T follicular helper cell (primary cell): ENCODE measurements around the gene APOBR.
"Not testable (repeated sequence)": the region's sequence is repeated elsewhere in the genome, so short reads cannot be mapped to it uniquely, and the experiment has no call there.

Experiments used
- DNase-seq: peaks from one replicate; pipeline ENCODE4 v3.0.0-alpha.2; 2020; ENCODE audit warnings: low read depth

APOBR gene

DNA sequence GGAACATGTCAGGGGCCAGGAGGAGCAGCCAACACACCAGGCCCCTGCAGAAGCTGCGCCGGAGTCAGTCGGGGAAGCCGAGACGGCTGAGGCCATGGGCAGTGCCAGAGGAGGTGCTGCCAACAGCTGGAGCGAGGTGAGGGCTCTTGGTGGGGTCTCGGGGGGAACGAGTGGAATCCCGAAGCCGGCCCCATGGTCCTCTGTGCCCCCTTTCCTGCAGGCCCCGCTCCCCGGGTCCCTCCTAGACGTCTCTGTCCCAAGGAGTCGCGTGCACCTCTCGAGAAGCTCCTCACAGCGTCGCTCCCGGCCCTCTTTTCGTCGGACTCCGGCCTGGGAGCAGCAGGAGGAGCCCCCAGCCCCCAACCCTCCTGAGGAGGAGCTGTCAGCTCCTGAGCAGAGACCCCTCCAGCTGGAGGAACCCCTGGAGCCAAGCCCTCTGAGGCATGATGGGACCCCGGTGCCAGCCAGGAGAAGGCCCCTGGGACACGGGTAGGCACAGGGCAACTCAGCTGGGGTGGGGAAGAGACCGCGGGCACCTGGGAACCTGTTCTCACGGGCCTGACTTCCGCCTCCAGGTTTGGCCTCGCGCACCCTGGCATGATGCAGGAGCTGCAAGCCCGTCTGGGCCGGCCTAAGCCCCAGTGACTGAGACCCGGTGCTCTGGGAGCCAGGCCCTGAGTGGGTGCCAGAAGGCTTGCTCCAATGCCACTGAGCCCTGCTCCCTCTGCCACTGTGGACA, 3.6 kb downstream of the APOBR start:
- no peak for DNase-seq

DNA sequence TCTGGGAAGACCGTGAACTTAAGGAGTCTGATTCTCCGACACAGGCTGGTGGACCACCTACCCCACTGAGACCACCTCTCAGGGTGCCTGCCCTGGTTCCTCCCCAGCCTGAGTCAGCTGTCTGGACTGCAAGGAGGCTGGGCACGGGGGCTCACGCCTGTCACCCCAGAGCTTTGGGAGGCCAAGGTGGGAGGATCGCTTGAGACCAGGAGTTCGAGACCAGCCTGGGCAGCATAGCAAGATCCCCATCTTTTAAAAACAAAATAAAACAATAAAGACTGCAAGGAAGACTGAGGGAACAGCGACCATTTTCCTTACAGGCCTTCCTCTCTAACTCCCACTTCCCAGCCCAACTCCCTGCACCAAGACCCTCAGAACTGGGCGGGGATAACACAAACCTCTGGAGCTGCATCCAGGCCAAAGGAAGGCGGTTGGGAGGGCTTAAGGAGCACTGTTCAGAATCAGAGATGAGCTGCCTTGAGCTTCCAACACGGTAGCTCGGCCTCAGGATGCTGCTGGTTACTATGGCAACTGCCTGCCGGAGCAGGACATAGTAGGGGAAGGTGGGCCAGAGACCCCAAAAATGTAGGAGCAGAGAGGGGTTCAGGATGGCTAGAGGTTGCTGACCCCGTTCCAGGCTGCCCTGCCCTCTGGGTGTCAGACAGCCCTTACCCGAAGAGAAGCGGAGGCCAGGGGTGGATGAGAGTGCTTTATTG, 4.4 kb downstream of the APOBR start:
- DNase-seq, result no peak

DNA sequence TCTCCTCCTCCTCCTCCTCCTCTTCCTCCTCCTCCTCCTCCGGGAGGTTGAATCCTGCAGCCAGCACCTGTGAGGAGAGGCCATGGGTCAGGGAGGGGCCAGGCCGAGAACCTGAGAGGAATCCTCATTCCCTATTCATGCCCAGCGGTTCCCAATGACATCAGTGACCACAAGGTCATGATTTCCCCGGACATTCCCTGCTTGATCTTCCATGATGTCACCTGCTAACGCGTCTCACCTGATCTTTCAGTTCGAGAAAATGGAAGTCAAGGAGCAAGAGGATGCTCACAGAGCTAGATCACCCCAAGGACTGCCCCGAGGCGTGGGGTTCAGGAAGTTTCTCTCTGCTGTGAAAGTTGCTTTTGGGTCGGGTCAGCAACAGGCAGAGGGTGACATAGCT, 5.4 kb downstream of the APOBR start:
- no peak for DNase-seq

DNA sequence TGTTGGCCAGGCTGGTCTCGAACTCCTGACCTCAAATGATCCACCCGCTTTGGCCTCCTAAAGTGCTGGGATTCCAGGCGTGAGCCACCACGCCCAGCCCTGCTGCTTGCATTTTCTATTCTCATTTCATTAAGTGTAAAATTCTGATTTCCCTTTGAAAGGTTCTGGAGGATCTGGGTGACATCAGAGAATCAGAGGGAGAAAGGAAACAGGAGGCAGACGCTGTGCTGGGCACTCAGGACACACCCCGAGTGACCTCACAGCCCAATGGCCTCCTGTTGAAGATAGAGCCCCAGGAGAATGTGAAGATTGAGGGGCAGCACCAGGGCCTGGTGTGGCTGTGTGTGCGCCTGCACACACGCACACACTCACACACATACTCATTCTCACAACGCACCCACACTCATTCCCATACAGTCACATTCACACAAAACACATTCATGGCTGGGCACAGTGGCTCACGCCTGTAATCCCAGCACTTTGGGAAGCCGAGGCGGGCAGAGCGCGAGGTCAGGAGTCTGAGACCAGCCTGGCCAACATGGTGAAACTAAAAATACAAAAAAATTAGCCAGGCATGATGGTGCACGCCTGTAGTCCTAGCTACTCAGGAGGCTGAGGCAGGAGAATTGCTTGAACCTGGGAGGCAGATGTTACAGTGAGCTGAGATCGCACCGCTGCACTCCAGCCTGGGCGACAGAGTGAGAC, 6.2 kb downstream of the APOBR start:
- DNase-seq, result not testable (repeated sequence)

DNA sequence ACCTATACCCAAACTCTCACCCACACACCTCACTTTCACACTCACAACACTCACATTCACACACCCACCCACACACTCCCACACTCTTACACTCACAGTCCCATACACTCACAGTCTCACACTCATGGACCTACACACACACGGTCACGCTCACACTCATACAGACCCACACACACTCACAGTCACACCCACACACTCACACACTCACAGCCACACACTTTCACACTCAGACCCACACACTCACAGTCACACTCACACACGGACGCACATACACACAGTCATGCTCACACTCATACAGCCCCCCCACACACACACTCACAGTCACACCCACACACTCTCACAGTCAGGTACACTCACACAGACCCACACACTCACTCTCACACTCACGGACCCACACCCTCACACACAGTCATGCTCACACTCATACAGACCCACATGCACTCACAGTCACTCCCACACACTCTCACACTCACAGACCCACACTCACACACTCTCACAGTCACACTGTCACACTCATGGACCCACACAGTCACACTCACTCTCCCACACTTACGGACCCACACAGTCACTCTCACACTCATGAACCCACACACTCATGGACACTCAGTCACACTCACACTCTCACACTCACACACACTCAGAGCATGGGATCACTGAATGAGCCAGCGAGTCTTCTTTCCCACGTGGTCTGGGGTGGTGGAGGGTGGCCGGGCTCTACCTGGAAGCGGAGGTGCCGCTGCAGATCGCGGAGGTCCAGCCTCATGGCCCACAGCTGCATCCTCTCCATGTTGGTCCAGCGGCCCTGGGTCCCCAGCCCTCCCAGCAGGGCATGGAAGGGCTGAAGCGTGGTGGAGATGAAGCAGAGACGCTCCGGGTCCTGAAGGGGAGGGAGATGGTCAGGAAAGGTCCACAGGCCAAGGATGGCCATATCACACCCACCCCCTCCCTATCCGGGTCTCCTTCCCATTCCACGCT, 7.1 kb downstream of the APOBR start:
- DNase-seq, result no peak

DNA sequence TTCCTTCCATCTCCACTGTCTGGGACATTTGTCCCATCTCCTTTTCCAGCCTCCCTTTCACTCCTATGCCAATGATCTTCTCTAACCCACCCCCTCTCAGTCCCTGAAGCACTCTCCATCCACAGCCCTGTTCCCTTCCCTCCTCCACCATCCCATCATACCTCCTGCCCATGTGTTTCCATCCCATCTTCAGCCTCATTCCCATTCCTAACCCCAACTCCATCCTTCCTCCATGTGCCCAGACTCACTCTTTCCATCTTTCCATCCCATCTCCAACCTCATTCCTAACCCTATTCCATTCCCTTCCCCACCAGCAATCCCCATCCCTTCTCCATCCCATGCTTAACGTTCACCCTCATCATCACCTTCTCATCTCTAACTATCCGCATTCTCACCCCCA, 7.8 kb downstream of the APOBR start:
- DNase-seq, result no peak

DNA sequence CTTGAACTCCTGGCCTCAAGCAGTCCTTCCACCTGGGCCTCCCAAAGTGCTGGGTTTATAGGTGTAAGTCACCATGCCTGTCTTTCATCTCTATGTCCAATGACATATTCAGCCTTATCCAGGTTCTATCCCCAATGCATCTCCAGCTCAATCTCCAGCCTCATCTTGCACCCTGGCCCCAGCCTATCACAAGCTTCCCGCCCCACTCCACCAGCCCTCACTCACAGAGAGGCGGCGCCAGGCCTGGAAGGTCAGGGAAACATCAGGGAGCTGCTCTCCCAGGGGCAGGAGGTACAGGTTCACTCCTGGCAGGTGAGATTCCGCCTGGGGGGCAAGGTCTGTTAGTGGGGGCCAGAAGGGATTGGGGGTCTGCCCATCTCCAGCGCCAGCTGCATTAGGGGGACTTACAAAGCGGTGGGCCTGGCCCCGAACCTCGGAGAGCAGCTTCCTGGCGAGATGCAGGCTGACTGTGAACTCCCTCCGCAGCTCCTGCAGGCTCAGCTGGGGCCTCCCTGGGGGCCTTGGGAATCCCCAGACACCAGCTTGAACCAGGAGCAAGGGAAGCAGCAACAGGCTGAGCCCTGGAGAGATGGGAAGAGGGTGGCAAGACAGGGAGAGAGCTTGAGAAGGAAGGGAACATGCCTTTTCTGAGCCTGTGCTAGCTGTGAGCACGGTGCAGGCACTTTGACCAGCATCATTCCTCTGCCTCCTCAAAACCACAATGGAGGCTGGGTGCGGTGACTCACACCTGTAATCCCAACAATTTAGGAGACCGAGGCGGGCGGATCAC, 9.2 kb downstream of the APOBR start:
- DNase-seq, result no peak

DNA sequence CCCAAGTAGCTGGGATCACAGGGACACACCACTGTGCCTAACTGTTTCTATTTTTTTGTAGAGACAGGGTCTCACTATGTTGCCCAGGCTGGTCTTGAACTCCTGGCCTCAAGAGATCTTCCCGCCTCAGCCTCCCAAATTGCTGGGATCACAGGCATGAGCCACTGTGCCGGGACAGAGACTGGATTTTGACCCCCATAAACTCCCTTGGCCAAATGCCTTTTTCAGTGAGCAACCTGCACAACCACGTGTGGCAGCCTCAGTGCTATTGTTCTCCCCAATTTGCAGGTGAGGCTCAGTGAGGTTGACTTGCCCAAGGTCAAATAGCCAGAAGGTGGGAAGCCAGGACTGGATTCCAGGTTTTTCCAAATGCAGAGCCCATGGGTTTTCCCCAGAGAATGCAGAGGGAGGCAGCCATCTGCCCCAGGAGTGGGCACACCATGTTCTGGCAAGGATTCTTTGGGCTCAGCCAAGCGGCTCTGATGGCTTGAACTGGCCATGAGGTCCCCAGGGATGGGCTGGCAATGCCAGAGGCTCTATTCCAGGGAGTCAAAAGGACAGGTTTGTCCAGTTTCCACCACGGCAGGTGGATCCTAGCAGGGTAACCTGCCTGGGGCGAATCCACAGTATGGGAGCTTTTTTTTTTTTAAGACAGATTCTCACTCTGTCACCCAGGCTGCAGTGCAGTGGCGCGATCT, 10.4 kb downstream of the APOBR start:
- DNase-seq, result no peak

DNA sequence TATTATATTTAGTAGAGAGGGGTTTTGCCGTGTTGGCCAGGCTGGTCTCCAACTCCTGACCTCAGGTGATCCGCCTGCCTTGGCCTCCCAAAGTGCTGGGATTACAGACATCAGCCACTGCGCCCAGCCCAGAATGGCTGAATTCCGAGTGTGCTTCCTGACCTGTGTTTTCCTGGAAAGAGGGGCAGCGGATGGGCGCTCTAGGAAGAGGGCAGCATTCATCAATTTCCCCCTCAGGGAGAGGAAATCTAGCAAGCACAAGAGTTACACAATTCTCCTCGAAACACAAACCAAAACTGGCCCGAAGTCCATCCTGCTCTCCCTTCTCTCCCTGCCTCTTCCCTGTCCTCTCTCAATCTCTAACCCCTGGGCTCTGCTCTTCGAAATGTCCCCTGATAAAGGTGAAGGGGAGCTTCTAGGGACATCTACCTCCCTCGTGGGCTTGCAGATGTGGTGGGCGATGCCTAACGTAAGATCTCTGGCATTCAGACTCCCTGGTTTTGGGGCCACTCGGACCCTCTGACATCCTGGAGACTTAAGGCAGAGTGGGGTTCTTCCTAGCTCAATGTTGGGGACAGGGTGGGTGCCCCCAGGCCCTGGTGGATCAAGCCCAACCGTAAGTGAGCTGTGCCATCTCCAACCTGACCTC, 11.2 kb downstream of the APOBR start:
- DNase-seq, result no peak

DNA sequence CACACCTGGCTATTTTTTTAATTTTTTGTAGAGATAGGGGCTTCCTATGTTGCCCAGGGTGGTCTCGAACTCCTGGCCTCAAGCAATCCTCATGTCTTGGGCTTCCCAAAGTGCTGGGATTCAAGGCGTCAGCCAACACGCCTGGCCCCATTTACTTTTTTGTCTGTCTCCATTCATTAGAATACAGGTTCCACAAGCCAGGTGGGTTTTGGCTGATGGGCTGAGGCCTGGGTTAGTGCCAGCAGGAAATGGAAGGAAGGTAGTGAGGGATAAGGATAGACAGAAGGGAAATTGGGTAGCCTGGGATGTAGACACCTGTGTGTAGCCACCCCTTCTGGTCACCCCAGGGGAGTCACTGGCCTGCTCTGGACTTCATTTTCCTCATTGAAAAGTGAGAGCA, 16.6 kb downstream of the APOBR start:
- DNase-seq, result no peak

DNA sequence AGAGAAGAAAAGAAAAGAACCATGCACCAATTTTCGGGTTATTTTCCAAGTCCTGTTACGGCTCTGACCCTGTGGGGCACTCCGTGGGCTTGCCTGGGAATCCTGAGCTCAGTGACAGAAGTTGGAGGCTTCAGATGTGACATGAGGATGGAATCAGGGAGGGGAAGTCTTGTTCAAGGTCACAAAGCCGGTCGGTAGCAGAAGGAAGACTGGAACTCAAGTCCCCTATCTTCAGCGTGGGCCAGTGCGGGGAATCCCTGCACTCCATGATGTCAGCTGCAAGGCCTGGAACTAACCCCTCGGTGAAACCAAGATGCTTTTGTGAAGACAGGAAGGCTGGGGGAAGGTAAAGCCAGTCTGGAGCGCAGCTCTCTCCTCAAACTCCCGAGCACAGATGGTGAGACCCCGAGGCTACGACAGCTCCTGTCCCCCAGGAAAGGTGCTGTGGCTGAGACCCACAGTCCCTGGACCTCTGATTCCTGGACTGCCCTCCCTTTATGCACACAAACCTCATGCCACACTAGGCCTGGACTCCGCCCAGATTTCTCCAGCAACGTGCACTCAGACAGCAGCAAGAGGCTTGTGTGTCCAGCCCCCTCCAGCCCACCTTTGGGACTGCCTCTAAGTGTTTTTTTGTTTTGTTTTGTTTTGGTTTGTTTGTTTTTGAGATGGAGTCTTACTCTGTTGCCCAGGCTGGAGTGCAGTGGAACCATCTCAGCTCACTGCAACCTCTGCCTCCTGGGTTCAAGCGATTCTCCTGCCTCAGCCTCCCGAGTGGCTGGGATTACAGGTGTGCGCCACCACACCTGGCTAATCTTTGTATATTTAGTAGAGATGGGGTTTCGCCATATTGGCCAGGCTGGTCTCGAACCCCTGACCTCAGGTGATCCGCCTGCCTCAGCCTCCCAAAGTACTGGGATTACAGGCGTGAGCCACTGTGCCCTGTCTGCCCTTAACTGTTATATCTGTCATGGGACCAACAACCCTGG, 17.7 kb downstream of the APOBR start:
- DNase-seq, result no peak

DNA sequence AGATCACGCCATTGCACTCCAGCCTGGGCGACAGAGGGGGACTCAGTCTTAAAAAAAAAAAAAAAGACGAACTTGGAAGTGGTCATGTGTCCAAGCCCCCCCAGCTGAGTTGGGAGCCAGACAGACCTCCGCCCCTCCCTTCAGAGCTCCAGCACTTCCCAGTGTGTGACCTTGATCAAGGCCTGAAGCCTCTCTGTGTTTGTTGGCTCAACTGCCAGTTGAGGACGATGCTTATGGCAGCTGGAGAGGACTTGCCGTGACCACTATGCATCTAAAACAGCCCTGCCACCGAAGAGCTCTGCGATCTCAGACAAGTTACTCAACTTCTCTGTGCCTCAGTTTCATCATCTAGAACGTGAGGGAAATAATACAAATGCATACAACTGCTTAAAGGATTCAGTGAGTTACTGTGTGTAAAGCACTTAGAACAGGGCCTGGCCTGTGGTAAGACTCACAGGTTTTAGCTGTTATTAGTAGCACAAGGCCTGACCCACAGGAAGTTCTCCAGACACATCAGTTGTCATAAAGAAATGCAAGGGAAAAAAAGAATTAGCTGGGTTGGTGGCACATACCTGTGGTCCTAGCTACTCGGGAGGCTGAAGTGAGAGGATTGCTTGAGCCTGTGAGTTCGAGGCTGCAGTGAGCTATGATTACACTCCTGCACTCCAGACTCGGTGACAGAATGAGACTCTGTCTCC, 19.2 kb downstream of the APOBR start:
- no peak for DNase-seq

DNA sequence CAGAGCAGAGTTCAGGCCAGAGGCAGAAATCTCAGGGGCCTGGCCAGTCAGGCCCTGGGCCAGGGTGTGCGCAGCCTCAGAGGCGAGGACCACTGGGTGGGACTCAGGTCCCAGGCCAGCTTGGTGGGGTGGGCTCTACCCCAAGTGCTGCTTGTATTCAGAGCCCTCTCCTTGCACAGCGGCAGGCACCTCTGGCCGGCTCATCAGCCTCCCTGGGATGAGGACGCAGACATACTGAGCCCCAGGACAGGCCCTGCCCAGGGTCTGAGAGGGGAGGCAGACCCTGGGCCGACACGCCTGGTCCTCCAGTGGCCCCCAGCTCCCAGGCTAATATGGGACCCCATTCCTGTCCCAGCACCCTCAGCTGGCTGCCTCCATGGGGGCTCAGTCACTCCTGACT, 19.8 kb downstream of the APOBR start:
- DNase-seq, result no peak

DNA sequence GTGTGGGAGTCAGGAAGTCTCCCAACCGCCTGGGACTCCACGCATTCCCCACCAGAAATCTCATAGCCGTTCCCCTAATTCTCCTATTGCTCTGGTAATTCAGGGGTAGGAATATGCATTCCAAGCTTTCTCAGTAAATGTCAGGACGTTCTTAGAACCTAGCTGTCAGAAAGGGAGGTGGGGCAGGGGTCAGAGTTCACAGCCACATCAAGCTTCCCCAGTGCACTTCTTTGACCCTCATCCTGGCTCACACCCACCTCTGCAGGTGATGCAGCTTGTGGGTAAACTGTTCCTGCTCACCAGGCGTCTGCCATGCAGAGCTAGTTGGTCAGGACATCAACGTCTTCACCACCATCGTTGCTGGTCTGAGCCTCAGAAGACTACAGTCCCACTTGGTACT, 26.2 kb downstream of the APOBR start:
- DNase-seq, result no peak

DNA sequence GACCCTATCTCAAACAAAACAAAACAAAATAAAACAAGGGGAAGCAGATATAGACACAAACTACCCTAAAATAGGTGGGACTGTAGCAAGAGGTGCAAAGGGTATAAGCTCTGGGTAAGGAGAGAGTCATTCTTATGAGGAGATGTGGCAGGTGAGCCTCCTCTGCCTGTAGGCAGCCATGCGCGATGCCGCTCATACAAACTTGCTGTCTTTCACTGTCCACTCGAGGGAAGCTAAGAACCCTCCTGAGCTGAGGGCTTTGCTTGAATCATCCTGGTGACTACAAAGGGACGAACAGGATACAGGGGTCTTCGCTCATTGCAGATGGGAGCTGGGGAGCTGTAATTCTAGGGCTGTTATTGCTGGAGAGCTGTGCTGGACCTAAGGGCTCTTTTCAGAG, 27.0 kb downstream of the APOBR start:
- DNase-seq, result no peak

DNA sequence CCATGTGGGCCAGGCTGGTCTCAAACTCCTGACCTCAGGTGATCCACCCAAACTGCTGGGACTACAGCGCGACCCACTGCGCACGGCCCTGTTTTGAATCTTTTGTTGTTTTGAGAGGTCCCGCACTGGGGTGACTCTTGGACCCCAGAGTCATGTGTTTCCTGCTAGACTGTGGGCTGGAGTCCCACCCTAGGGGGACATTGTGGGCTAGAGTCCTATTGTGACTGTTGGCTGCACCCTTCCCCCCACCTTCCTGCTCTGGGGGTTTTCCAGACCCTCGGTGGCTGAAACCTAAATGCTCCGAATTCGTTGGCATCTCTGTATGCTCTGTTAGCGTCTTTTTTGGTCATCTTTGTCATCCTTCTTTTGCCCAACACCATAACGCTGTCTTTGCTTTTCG, 28.3 kb downstream of the APOBR start:
- no peak for DNase-seq

DNA sequence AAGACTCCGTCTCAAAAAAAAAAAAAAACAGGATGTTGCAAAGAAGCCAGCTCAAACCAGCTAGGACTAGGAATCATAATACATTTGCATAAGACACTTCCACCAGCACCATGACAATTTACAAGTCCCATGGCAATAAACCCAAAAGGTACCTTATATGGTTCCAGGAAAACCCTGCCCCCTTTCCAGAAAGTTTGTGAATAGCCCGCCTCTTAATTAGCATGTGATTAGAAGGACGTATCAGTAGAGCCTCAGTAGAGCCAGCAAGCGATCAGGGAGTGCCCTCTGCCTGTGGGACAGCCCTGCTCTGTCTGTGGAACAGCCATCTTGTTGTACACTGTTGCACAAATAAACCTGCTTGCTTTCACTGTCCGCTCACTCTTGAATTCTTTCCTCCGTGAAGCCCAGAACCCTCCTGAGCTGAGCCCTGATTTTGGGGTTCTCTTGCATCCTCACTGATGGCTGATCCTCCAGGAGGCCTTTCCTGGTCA, 30.3 kb downstream of the APOBR start:
- DNase-seq, result no peak
